IMR-90 (cell line): ENCODE results near the gene TYMS. TPM values are rescaled to one million over a fixed set of nuclear protein-coding genes. Genes with fewer than 3 reads are reported as not detected.

Experiments used
- ATAC-seq: fragments of 200-7000 bp; cut with Tn5 transposase; 2 replicates; pipeline ENCODE4 v1.9.1; 2020; ENCODE audit warnings: low read depth, mild to moderate bottlenecking, moderate library complexity
- BruUV-seq: library from RNA; stranded (reverse); fragments of 400-500 nt; replicated peaks from 2 replicates; lab custom pipeline; 2021; lab: Mats Ljungman, UMichigan
- CTCF ChIA-PET: fragments of 300-600 bp; formaldehyde crosslinking; extraction: SDS; loops from one replicate; lab custom pipeline; 2021; ENCODE audit warnings: antibody characterized with exemption; lab: Yijun Ruan, JAX
- POLR2A ChIA-PET: fragments of 300-600 bp; sonication (Branson Sonifier 250); formaldehyde crosslinking; loops from one replicate; lab custom pipeline; 2022; ENCODE audit warnings: antibody characterized with exemption; ENCODE audit not compliant: unreplicated experiment; lab: Charles Lee
- DNase-seq: peaks from one replicate; pipeline ENCODE4 v3.0.0; 2013
- H2AFZ ChIP-seq: replicated peaks from 2 replicates; pipeline ENCODE3; 2013; ENCODE audit warnings: low read length, mild to moderate bottlenecking; ENCODE audit not compliant: poor library complexity
- H2AK5ac ChIP-seq: 2 replicates; pipeline ENCODE4 v1.6.1; 2013; ENCODE audit warnings: low read depth, low read length, inconsistent platforms
- H2AK9ac ChIP-seq: replicated peaks from 2 replicates; pipeline ENCODE3; 2013; ENCODE audit warnings: mild to moderate bottlenecking, low read depth, low read length, moderate library complexity; ENCODE audit not compliant: poor library complexity
- H2BK120ac ChIP-seq: 2 replicates; pipeline ENCODE4 v1.6.1; 2013; ENCODE audit warnings: low read depth, low read length, inconsistent platforms
- H2BK15ac ChIP-seq: 3 replicates; pipeline ENCODE4 v1.6.1; 2013; ENCODE audit warnings: low read depth, low read length, inconsistent platforms
- H2BK20ac ChIP-seq: 2 replicates; pipeline ENCODE4 v1.6.1; 2013; ENCODE audit warnings: low read depth, mild to moderate bottlenecking, inconsistent platforms, low read length, moderate library complexity
- H2BK5ac ChIP-seq: 2 replicates; pipeline ENCODE4 v1.6.1; 2013; ENCODE audit warnings: mild to moderate bottlenecking, low read depth, low read length, inconsistent platforms; ENCODE audit not compliant: poor library complexity, severe bottlenecking
- H3K14ac ChIP-seq: replicated peaks from 2 replicates; pipeline ENCODE4 v1.6.1; 2013; ENCODE audit warnings: low read depth, low read length, inconsistent platforms
- H3K18ac ChIP-seq: 2 replicates; pipeline ENCODE4 v1.6.1; 2013; ENCODE audit warnings: low read depth, low read length, control low read depth
- H3K23ac ChIP-seq: 2 replicates; pipeline ENCODE4 v1.6.1; 2013; ENCODE audit warnings: low read depth, low read length, inconsistent platforms
- H3K27ac ChIP-seq: 2 replicates; pipeline ENCODE4 v1.5.1; 2013; ENCODE audit warnings: mild to moderate bottlenecking, control low read depth, low read length; ENCODE audit not compliant: insufficient read depth
- H3K27me3 ChIP-seq: 2 replicates; pipeline ENCODE4 v1.6.1; 2013; ENCODE audit warnings: low read length; ENCODE audit not compliant: control insufficient read depth, insufficient read depth
- H3K36me3 ChIP-seq: 2 replicates; pipeline ENCODE4 v1.6.1; 2013; ENCODE audit warnings: low read length, mixed read lengths; ENCODE audit not compliant: control insufficient read depth, insufficient read depth
- H3K4ac ChIP-seq: 2 replicates; pipeline ENCODE4 v1.6.1; 2013; ENCODE audit warnings: low read depth, low read length, inconsistent platforms
- H3K4me1 ChIP-seq: 2 replicates; pipeline ENCODE4 v1.6.1; 2013; ENCODE audit warnings: low read length, mixed read lengths; ENCODE audit not compliant: control insufficient read depth, insufficient read depth
- H3K4me2 ChIP-seq: 2 replicates; pipeline ENCODE4 v1.6.1; 2013; ENCODE audit warnings: low read depth, mild to moderate bottlenecking, control low read depth, low read length, moderate library complexity
- H3K4me3 ChIP-seq: 2 replicates; pipeline ENCODE4 v1.5.1; 2013; ENCODE audit warnings: low read depth, mild to moderate bottlenecking, control low read depth, low read length, moderate library complexity; ENCODE audit not compliant: insufficient read depth
- H3K56ac ChIP-seq: 2 replicates; pipeline ENCODE4 v1.6.1; 2013; ENCODE audit warnings: low read length, inconsistent platforms; ENCODE audit not compliant: insufficient read depth; ENCODE audit errors: extremely low read depth
- H3K79me1 ChIP-seq, 2 experiments: 2 replicates each; pipeline ENCODE4 v1.6.1; 2013; ENCODE audit warnings: low read length in 2 of 2, inconsistent platforms in 1 of 2, low read depth in 1 of 2
- H3K9ac ChIP-seq: 2 replicates; pipeline ENCODE4 v1.6.1; 2013; ENCODE audit warnings: low read depth, low read length, control low read depth
- H3K9me1 ChIP-seq: 2 replicates; pipeline ENCODE4 v1.6.1; 2013; ENCODE audit warnings: low read length, inconsistent platforms; ENCODE audit not compliant: insufficient read depth
- H3K9me3 ChIP-seq: 2 replicates; pipeline ENCODE4 v1.6.1; 2013; ENCODE audit warnings: low read length; ENCODE audit not compliant: control insufficient read depth, insufficient read depth
- H4K20me1 ChIP-seq: 2 replicates; pipeline ENCODE4 v1.6.1; 2013; ENCODE audit warnings: low read length, inconsistent platforms; ENCODE audit not compliant: insufficient read depth
- H4K5ac ChIP-seq: 2 replicates; pipeline ENCODE4 v1.6.1; 2013; ENCODE audit warnings: mild to moderate bottlenecking, low read depth, low read length, control low read depth
- H4K8ac ChIP-seq, 2 experiments: 2 replicates each; pipeline ENCODE4 v1.6.1; 2013; ENCODE audit warnings: low read depth in 2 of 2, low read length in 2 of 2, control low read depth in 1 of 2, inconsistent platforms in 1 of 2
- H4K91ac ChIP-seq: 2 replicates; pipeline ENCODE4 v1.6.1; 2013; ENCODE audit warnings: low read depth, low read length, inconsistent platforms; ENCODE audit not compliant: insufficient read depth
- CHD1 ChIP-seq: IDR thresholded peaks from 2 replicates; pipeline ENCODE4 v1.6.1; 2012; ENCODE audit warnings: low read depth, low read length, improper control_type of control experiment
- MAZ ChIP-seq: IDR thresholded peaks from 2 replicates; pipeline ENCODE4 v1.6.1; 2012; ENCODE audit warnings: low read depth, mild to moderate bottlenecking, low read length, improper control_type of control experiment, moderate library complexity, borderline replicate concordance
- MXI1 ChIP-seq: IDR thresholded peaks from 2 replicates; pipeline ENCODE4 v1.6.1; 2012; ENCODE audit warnings: low read depth, mild to moderate bottlenecking, low read length, moderate library complexity, borderline replicate concordance
- NFE2L2 ChIP-seq: fragments of 150-350 bp; IDR thresholded peaks from 2 replicates; pipeline ENCODE4 v1.6.1; 2016; ENCODE audit warnings: low read depth, mild to moderate bottlenecking, low read length
- RAD21 ChIP-seq: IDR thresholded peaks from 2 replicates; pipeline ENCODE4 v1.6.1; 2012; ENCODE audit warnings: low read length, improper control_type of control experiment
- RCOR1 ChIP-seq: IDR thresholded peaks from 2 replicates; pipeline ENCODE4 v1.6.1; 2012; ENCODE audit warnings: mild to moderate bottlenecking, low read length, improper control_type of control experiment; ENCODE audit not compliant: insufficient replicate concordance
- SMC3 ChIP-seq: fragments of 150-350 bp; IDR thresholded peaks from 2 replicates; pipeline ENCODE4 v1.6.1; 2016; ENCODE audit warnings: low read depth, mild to moderate bottlenecking, antibody characterized with exemption, low read length, moderate library complexity
- WGBS, 2 experiments: methylation state at CpG; one replicate each; pipeline versions ENCODE4 v1.1.5 to v1.1.7; 2013; ENCODE audit warnings: missing lambda C conversion rate in 2 of 2; ENCODE audit not compliant: insufficient read length in 1 of 2; ENCODE audit errors: extremely low coverage in 2 of 2; 5-methylcytosine and 5-hydroxymethylcytosine counted together
- dilution Hi-C: fragments of 300-500 bp; cut with HindIII; formaldehyde crosslinking; loops from one replicate; pipeline ENCODE4 v1.14.3; 2018; ENCODE audit warnings: low sequenced_read_pairs; ENCODE audit not compliant: unreplicated experiment
- in situ Hi-C: fragments of 300-500 bp; cut with MboI; formaldehyde crosslinking; loops from 3 replicates; pipeline ENCODE4 v1.14.3; 2019; ENCODE audit warnings: low sequenced_read_pairs, inconsistent platforms, mixed read lengths
- intact Hi-C: fragments of 100-400 bp; cut with micrococcal nuclease; formaldehyde crosslinking; loops from 2 replicates; pipeline ENCODE4 v1.10.0; 2022
- polyA plus RNA-seq, 3 experiments: library from polyadenylated mRNA; depleted of rRNA; stranded (reverse); fragments of >200 nt; gene quantifications; 2 replicates each; pipeline ENCODE4 v1.2.3, GENCODE V29; 2012; ENCODE audit warnings: low replicate concordance in 1 of 3
- total RNA-seq: library from RNA; depleted of rRNA; stranded (reverse); fragments of >200 nt; gene quantifications from 2 replicates; pipeline ENCODE4 v1.2.3, GENCODE V29; 2012; rRNA removed

TYMS gene
- total and polyA plus RNA-seq, 2 of the 4 experiments (the other 2 are of a cell fraction) = 28.3 to 92.2 TPM

- ChIA-PET CTCF (interaction anchor here (0.6 kb wide), 2 partner anchors 102 to 395 kb away, joined by 3 read pairs; no protein-coding TSS in a partner anchor), POLR2A (no interaction called here)
- Histone ChIP-seq H2AFZ (no peak overlapping the region), H3K27me3 (no peaks in the 10 kb centered on the region), H3K14ac (no peak overlapping the region), H3K4me3 (no peak overlapping the region), H3K9me1 (no peaks in the 10 kb centered on the region), H2BK5ac (no peak overlapping the region), H4K91ac (no peak overlapping the region), H3K9me3 (peaks cover 6% of the 10 kb centered on the region; the same call in 1 of the 2 replicates), H3K4me2 (no peak overlapping the region), H3K79me1 (no peaks in the 10 kb centered on the region), H2BK15ac (no peak overlapping the region), H3K4ac (no peak overlapping the region), H3K36me3 (0 out of 2 replicates have a peak, but pooled peaks cover 1% of the 10 kb centered on the region), H2AK5ac (no peak overlapping the region), H4K8ac (no peak overlapping the region), H3K4me1 (no peaks in the 10 kb centered on the region), H4K20me1 (no peaks in the 10 kb centered on the region), H3K23ac (no peak overlapping the region), H2BK120ac (no peak overlapping the region), H3K18ac (no peak overlapping the region), H2BK20ac (no peak overlapping the region), H2AK9ac (no peak overlapping the region), H3K56ac (no peak overlapping the region), H3K9ac (no peak overlapping the region), H4K5ac (no peak overlapping the region), H3K27ac (no peak overlapping the region)
- DNase-seq = no peak
- dilution Hi-C loops = no loop called here
- in situ Hi-C loops = no loop called here
- no peak for ATAC-seq
- no TSS peak for BruUV-seq
- intact Hi-C loops = no loop called here
- TF ChIP-seq MXI1 = no peak
- TF ChIP-seq CHD1 = no peak
- TF ChIP-seq RCOR1 = no peak
- no peak for TF ChIP-seq RAD21
- TF ChIP-seq MAZ = no peak
- no peak for TF ChIP-seq NFE2L2
- no peak for TF ChIP-seq SMC3
- no CpG with 5 or more reads among the region's 4 CpGs for WGBS, 2 experiments
These were observed 59.5 kb downstream of the TYMS start for GRCh38 chr18:717003-717402.

Other genes with a start within 250 kb of the TYMS start
- 1.7 and 2.3 TPM in 2 replicates for gene COLEC12, start 157.0 kb upstream of the TYMS start, total RNA-seq
- gene COLEC12, start 157.0 kb upstream of the TYMS start, polyA plus RNA-seq (2012; rRNA removed) = 0.83 and 1.0 TPM in 2 replicates
- gene CETN1, start 77.3 kb upstream of the TYMS start, total RNA-seq = not detected in 2 replicates
- not detected in 2 replicates for gene CETN1, start 77.3 kb upstream of the TYMS start, polyA plus RNA-seq (2012; rRNA removed)
- not detected in 2 replicates for gene CLUL1, start 60.7 kb upstream of the TYMS start, total RNA-seq
- gene CLUL1, start 60.7 kb upstream of the TYMS start, polyA plus RNA-seq (2012; rRNA removed) = not detected in 2 replicates
- 10.0 and 12.2 TPM in 2 replicates for gene ENOSF1, start 55.0 kb downstream of the TYMS start, total RNA-seq
- 10.6 and 12.6 TPM in 2 replicates for gene ENOSF1, start 55.0 kb downstream of the TYMS start, polyA plus RNA-seq (2012; rRNA removed)
- 62.0 and 96.9 TPM in 2 replicates for gene YES1, start 154.6 kb downstream of the TYMS start, total RNA-seq
- gene YES1, start 154.6 kb downstream of the TYMS start, polyA plus RNA-seq (2012; rRNA removed) = 14.2 and 16.7 TPM in 2 replicates
- not detected in 2 replicates for gene ADCYAP1, start 247.2 kb downstream of the TYMS start, total RNA-seq
- not detected in 2 replicates for gene ADCYAP1, start 247.2 kb downstream of the TYMS start, polyA plus RNA-seq (2012; rRNA removed)